Smooth muscle cell (in vitro differentiated cells): ENCODE results near the gene ABCA4. TPM values are rescaled to one million over a fixed set of nuclear protein-coding genes. Genes with fewer than 3 reads are reported as not detected.
"Not testable (repeated sequence)": the region's sequence is repeated elsewhere in the genome, so short reads cannot be mapped to it uniquely, and the experiment has no call there.

Experiments used
- DNase-seq: peaks from one replicate; lab custom pipeline; 2025; ENCODE audit not compliant: unreplicated experiment; lab: John Stamatoyannopoulos, UW
- H2AFZ ChIP-seq: fragments of 200-600 bp; sonication (generic); 2 replicates; pipeline ENCODE4 v1.6.0; 2016; ENCODE audit warnings: antibody characterized with exemption, low read depth, mild to moderate bottlenecking
- H3F3A ChIP-seq: fragments of 200-600 bp; sonication (generic); 2 replicates; pipeline ENCODE4 v1.6.0; 2017; ENCODE audit warnings: antibody characterized with exemption, low read depth
- H3K27ac ChIP-seq: fragments of 200-600 bp; sonication (generic); 2 replicates; pipeline ENCODE4 v1.5.1; 2016; ENCODE audit warnings: low read depth, mild to moderate bottlenecking
- H3K27me3 ChIP-seq: fragments of 200-600 bp; sonication (generic); 2 replicates; pipeline ENCODE4 v1.6.1; 2016; ENCODE audit warnings: low read depth, mild to moderate bottlenecking
- H3K36me3 ChIP-seq: fragments of 200-600 bp; sonication (generic); 2 replicates; pipeline ENCODE4 v1.5.1; 2016; ENCODE audit warnings: low read depth
- H3K4me1 ChIP-seq: fragments of 200-600 bp; sonication (generic); 2 replicates; pipeline ENCODE4 v1.5.1; 2016; ENCODE audit warnings: low read depth
- H3K4me2 ChIP-seq: fragments of 200-600 bp; sonication (generic); 2 replicates; pipeline ENCODE4 v1.6.0; 2016; ENCODE audit warnings: mild to moderate bottlenecking
- H3K4me3 ChIP-seq: fragments of 200-600 bp; sonication (generic); 2 replicates; pipeline ENCODE4 v1.5.1; 2016; ENCODE audit warnings: mild to moderate bottlenecking
- H3K79me2 ChIP-seq: fragments of 200-600 bp; sonication (generic); 2 replicates; pipeline ENCODE4 v1.6.0; 2016; ENCODE audit warnings: low read depth, mild to moderate bottlenecking
- H3K9ac ChIP-seq: fragments of 200-600 bp; sonication (generic); 2 replicates; pipeline ENCODE4 v1.6.0; 2016; ENCODE audit warnings: low read depth
- H3K9me3 ChIP-seq: fragments of 200-600 bp; sonication (generic); replicated peaks from 2 replicates; pipeline ENCODE4 v1.5.1; 2016; ENCODE audit warnings: low read depth
- H4K20me1 ChIP-seq: fragments of 200-600 bp; sonication (generic); 2 replicates; pipeline ENCODE4 v1.6.0; 2016; ENCODE audit warnings: low read depth
- WGBS: methylation state at CpG from one replicate; pipeline ENCODE4 v1.1.7; 2016; ENCODE audit warnings: low lambda C conversion rate; 5-methylcytosine and 5-hydroxymethylcytosine counted together
- polyA plus RNA-seq: library from polyadenylated mRNA; unstranded; fragments of >200 nt; fragmentation: Nextera tagmentation; extraction: Ambion mirVana; gene quantifications from 2 replicates; pipeline ENCODE4 v1.2.1, GENCODE V29; 2016
- total RNA-seq: library from RNA; depleted of rRNA; stranded (reverse); fragments of >200 nt; gene quantifications from 2 replicates; pipeline ENCODE4 v1.2.3, GENCODE V29; 2014
- TF ChIP-seq, protein P1 (sequence below): fragments of 200-600 bp; sonication (generic); IDR thresholded peaks from 2 replicates; pipeline ENCODE4 v1.5.1; 2017; ENCODE audit warnings: borderline replicate concordance, mild to moderate bottlenecking, antibody characterized with exemption; ENCODE audit not compliant: insufficient read depth, poor library complexity, severe bottlenecking

ABCA4 gene
- total and polyA plus RNA-seq, 2 experiments from 2014 or later: 0.46 to 0.99 TPM

DNA sequence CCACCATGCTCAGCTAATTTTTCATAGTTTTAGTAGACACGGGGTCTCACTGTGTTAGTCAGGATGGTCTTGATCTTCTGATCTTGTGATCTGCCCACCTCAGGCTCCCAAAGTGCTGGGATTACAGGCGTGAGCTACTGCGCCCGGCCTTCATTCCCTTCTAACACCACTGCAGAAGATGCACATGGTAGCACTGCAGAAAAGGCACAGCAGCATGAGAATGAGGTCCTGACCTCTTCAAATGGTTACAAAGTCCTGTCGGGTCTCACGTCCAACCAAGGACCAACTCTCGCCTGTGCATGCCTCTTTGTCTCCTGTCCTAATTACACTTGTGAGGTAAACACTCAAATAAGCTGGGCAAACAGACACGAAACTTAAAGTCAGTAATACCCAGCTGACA lies 128.8 kb downstream of the ABCA4 start:
- H3K27ac ChIP-seq: no peak overlapping the region
- H3K36me3 ChIP-seq: no peaks in the 10 kb centered on the region
- H3K27me3 ChIP-seq: no peaks in the 10 kb centered on the region
- H3K9ac ChIP-seq: no peak overlapping the region
- H4K20me1 ChIP-seq: no peaks in the 10 kb centered on the region
- peaks cover 16% of the 10 kb centered on the region for H3F3A ChIP-seq
- no peak for DNase-seq
- H3K4me2 ChIP-seq: no peak overlapping the region
- H3K9me3 ChIP-seq: no peaks in the 10 kb centered on the region
- 95% methylated on average over 8 of the region's 8 CpGs for WGBS
- TF ChIP-seq, protein P1, sequence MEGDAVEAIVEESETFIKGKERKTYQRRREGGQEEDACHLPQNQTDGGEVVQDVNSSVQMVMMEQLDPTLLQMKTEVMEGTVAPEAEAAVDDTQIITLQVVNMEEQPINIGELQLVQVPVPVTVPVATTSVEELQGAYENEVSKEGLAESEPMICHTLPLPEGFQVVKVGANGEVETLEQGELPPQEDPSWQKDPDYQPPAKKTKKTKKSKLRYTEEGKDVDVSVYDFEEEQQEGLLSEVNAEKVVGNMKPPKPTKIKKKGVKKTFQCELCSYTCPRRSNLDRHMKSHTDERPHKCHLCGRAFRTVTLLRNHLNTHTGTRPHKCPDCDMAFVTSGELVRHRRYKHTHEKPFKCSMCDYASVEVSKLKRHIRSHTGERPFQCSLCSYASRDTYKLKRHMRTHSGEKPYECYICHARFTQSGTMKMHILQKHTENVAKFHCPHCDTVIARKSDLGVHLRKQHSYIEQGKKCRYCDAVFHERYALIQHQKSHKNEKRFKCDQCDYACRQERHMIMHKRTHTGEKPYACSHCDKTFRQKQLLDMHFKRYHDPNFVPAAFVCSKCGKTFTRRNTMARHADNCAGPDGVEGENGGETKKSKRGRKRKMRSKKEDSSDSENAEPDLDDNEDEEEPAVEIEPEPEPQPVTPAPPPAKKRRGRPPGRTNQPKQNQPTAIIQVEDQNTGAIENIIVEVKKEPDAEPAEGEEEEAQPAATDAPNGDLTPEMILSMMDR: no peak
- peaks cover 5% of the 10 kb centered on the region for H3K4me1 ChIP-seq
- H2AFZ ChIP-seq: no peak overlapping the region
- no peak overlapping the region for H3K4me3 ChIP-seq
- no peaks in the 10 kb centered on the region for H3K79me2 ChIP-seq

DNA sequence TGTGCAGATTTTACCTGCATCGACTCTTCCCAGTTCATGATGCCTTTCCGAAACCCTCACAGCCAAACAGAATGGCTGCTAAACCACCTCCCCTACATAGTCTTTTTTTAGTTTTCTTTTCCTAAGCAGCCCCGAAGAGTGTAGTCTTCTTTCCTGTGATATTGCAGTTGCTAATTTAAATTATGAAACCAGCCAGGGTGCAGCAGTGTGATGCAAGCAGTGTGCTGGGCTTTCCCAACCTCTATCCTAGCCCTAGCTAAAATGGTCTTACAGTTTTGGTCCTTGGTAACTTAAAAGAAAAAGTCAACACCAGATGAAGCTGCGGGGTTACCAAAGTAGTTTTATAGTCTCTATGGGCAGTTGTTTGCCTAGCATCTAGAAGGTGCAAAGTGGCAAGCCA lies 129.7 kb downstream of the ABCA4 start:
- 98% methylated on average over 4 of the region's 4 CpGs for WGBS
- Histone ChIP-seq H3K4me2 (no peak overlapping the region), H2AFZ (no peak overlapping the region), H3K4me1 (peaks cover 5% of the 10 kb centered on the region), H3K27ac (no peak overlapping the region), H3K9ac (no peak overlapping the region), H4K20me1 (no peaks in the 10 kb centered on the region), H3F3A (peaks cover 16% of the 10 kb centered on the region), H3K9me3 (no peaks in the 10 kb centered on the region), H3K4me3 (no peak overlapping the region), H3K27me3 (no peaks in the 10 kb centered on the region), H3K36me3 (no peaks in the 10 kb centered on the region), H3K79me2 (no peaks in the 10 kb centered on the region)
- TF ChIP-seq, protein P1: no peak
- no peak for DNase-seq

- H3K27me3 ChIP-seq, H3K4me3 ChIP-seq, H3K27ac ChIP-seq, H4K20me1 ChIP-seq, DNase-seq, H3K9me3 ChIP-seq, H3K9ac ChIP-seq, H3K36me3 ChIP-seq, H3K4me1 ChIP-seq, H2AFZ ChIP-seq, H3K4me2 ChIP-seq, H3K79me2 ChIP-seq: not testable (repeated sequence)
- H3F3A ChIP-seq: peaks cover 16% of the 10 kb centered on the region
- WGBS: 98% methylated on average over 3 of the region's 3 CpGs
Observed at GRCh38 chr1:93990477-93990876, 130.5 kb downstream of the ABCA4 start.

DNA sequence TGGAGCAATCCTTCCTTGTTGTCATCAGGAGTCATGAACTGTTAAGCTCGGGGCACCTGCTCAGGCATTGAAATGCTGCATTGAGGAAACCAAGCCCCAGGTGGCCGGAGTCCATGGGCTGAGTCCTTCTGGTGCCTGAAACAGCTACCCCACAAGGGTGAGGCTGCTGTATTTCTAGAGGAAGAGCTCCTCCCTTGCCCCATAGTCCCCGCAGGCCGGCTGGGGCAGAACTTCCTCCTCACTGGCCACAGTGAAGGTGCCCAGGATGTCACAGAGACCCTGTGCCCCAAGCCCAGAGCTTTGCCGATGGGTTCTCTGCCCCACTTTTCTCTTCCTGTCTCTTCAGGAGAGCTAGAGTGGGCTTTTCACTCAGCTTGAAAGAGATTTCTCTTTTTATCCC lies 130.9 kb downstream of the ABCA4 start:
- H3K36me3 ChIP-seq: no peaks in the 10 kb centered on the region
- H3K4me3 ChIP-seq: no peak overlapping the region
- no peaks in the 10 kb centered on the region for H3K9me3 ChIP-seq
- no peak overlapping the region for H2AFZ ChIP-seq
- no peak for DNase-seq
- TF ChIP-seq, protein P1: no peak
- no peaks in the 10 kb centered on the region for H4K20me1 ChIP-seq
- peaks cover 5% of the 10 kb centered on the region for H3K4me1 ChIP-seq
- H3K27me3 ChIP-seq: no peaks in the 10 kb centered on the region
- H3K9ac ChIP-seq: no peak overlapping the region
- H3K27ac ChIP-seq: no peak overlapping the region
- peaks cover 16% of the 10 kb centered on the region for H3F3A ChIP-seq
- WGBS: 98% methylated on average over 5 of the region's 5 CpGs
- no peak overlapping the region for H3K4me2 ChIP-seq
- no peaks in the 10 kb centered on the region for H3K79me2 ChIP-seq
